SK-N-SH (cell line): ENCODE measurements around the gene SLC25A51. TPM values are rescaled to one million over a fixed set of nuclear protein-coding genes. Genes with fewer than 3 reads are reported as not detected.
A peak's percentile ranks its signal among the peaks of the same experiment; 100 is the strongest.

Experiments
- CTCF ChIA-PET: fragments of 300-600, 350-600 bp; formaldehyde crosslinking; extraction: SDS; loops from one replicate; lab custom pipeline; 2021; lab: Yijun Ruan, JAX
- POLR2A ChIA-PET: fragments of 350-600 bp; sonication (Branson Sonifier 250); formaldehyde crosslinking; extraction: SDS; loops from one replicate; lab custom pipeline; 2020; ENCODE audit warnings: antibody characterized with exemption, inconsistent platforms; lab: Yijun Ruan, JAX
- DNase-seq: peaks from one replicate; pipeline ENCODE4 v3.0.0; 2012
- H2AFZ ChIP-seq: fragments of 200-600 bp; sonication (generic); 2 replicates; pipeline ENCODE4 v1.8.1; 2016; ENCODE audit warnings: antibody characterized with exemption, mild to moderate bottlenecking, low read depth
- H3F3A ChIP-seq: fragments of 200-600 bp; sonication (generic); replicated peaks from 2 replicates; pipeline ENCODE3; 2016; ENCODE audit warnings: antibody characterized with exemption, mild to moderate bottlenecking; ENCODE audit not compliant: insufficient read depth
- H3K27ac ChIP-seq, 2 experiments: fragments of 200-500 bp in 1 of 2; fragments of 200-600 bp in 1 of 2; sonication (Bioruptor generic) in 1 of 2; sonication (generic), shearing (Covaris generic) in 1 of 2; 2 replicates each; pipeline versions ENCODE4 v1.5.1 to v1.6.1; 2014 to 2016; ENCODE audit warnings: low read depth in 2 of 2, inconsistent platforms in 1 of 2, low read length in 1 of 2, mild to moderate bottlenecking in 1 of 2, mixed read lengths in 1 of 2
- H3K27me3 ChIP-seq: fragments of 200-600 bp; sonication (generic), shearing (Covaris generic); 2 replicates; pipeline ENCODE4 v1.6.1; 2016; ENCODE audit warnings: mixed run types; ENCODE audit not compliant: insufficient read depth
- H3K36me3 ChIP-seq, 2 experiments: fragments of 200-500 bp in 1 of 2; fragments of 200-600 bp in 1 of 2; sonication (Bioruptor generic) in 1 of 2; sonication (generic) in 1 of 2; replicated peaks in 1 of 2; 2 replicates each; pipeline versions ENCODE3 to v1.5.1; 2014 to 2016; ENCODE audit warnings: low read length in 1 of 2, mild to moderate bottlenecking in 1 of 2; ENCODE audit not compliant: insufficient read depth in 2 of 2, control insufficient read depth in 1 of 2
- H3K4me1 ChIP-seq, 2 experiments: fragments of 200-500 bp in 1 of 2; fragments of 200-600 bp in 1 of 2; sonication (Bioruptor generic) in 1 of 2; sonication (generic), shearing (Covaris generic) in 1 of 2; 2 replicates each; pipeline versions ENCODE4 v1.5.1 to v1.6.1; 2014 to 2016; ENCODE audit warnings: low read depth in 1 of 2, low read length in 1 of 2, mixed run types in 1 of 2; ENCODE audit not compliant: insufficient read depth in 2 of 2, control insufficient read depth in 1 of 2
- H3K4me2 ChIP-seq: fragments of 200-600 bp; sonication (generic), shearing (Covaris generic); 2 replicates; pipeline ENCODE4 v1.6.1; 2017; ENCODE audit warnings: mixed run types
- H3K4me3 ChIP-seq, 2 experiments: fragments of 200-500 bp in 1 of 2; fragments of 200-600 bp in 1 of 2; sonication (Bioruptor generic) in 1 of 2; sonication (generic), shearing (Covaris generic) in 1 of 2; 2 replicates each; pipeline versions ENCODE4 v1.5.1 to v1.8.1; 2014 to 2016; ENCODE audit warnings: low read depth in 2 of 2, inconsistent platforms in 1 of 2, low read length in 1 of 2, mild to moderate bottlenecking in 1 of 2, mixed read lengths in 1 of 2, moderate library complexity in 1 of 2
- H3K79me2 ChIP-seq: fragments of 200-600 bp; sonication (generic); 2 replicates; pipeline ENCODE4 v1.8.1; 2017; ENCODE audit warnings: mild to moderate bottlenecking; ENCODE audit not compliant: insufficient read depth
- H3K9ac ChIP-seq: fragments of 200-600 bp; sonication (generic); 2 replicates; pipeline ENCODE4 v1.6.1; 2017; ENCODE audit warnings: mixed run types
- H3K9me2 ChIP-seq: fragments of 200-600 bp; sonication (generic); 2 replicates; pipeline ENCODE4 v1.6.1; 2017; ENCODE audit warnings: mixed run types
- H3K9me3 ChIP-seq: fragments of 200-600 bp; sonication (generic); 2 replicates; pipeline ENCODE4 v1.6.1; 2017; ENCODE audit warnings: mixed run types, mild to moderate bottlenecking, moderate library complexity
- H4K20me1 ChIP-seq: fragments of 200-600 bp; sonication (generic); 2 replicates; pipeline ENCODE4 v1.6.1; 2017; ENCODE audit warnings: mild to moderate bottlenecking, mixed run types; ENCODE audit not compliant: insufficient read depth
- CHD2 ChIP-seq: fragments of 150-350 bp; IDR thresholded peaks from 2 replicates; pipeline ENCODE4 v1.6.1; 2018; ENCODE audit warnings: low read length; ENCODE audit not compliant: partially characterized antibody
- CTCF ChIP-seq: fragments of 200-600 bp; sonication (generic); IDR thresholded peaks from 2 replicates; pipeline ENCODE4 v1.6.1; 2017; ENCODE audit warnings: antibody characterized with exemption, mild to moderate bottlenecking, moderate library complexity
- ELF1 ChIP-seq: IDR thresholded peaks from 2 replicates; pipeline ENCODE4 v1.4.0; 2012
- EZH2phosphoT487 ChIP-seq: fragments of 200-600 bp; sonication (generic); IDR thresholded peaks from 2 replicates; pipeline ENCODE4 v1.6.1; 2017; ENCODE audit warnings: low read depth, mixed run types, mild to moderate bottlenecking, antibody characterized with exemption, moderate library complexity, borderline replicate concordance
- FOSL2 ChIP-seq: IDR thresholded peaks from 2 replicates; pipeline ENCODE4 v1.4.0; 2012; ENCODE audit warnings: low read depth, mild to moderate bottlenecking, moderate library complexity, borderline replicate concordance
- FOXJ3 ChIP-seq: sonication (generic); formaldehyde crosslinking; IDR thresholded peaks from 2 replicates; pipeline ENCODE4 v1.5.1; 2020; ENCODE audit warnings: mild to moderate bottlenecking, missing genetic modification reagents
- GABPA ChIP-seq: IDR thresholded peaks from 2 replicates; pipeline ENCODE4 v1.4.0; 2012; ENCODE audit warnings: low read depth, mild to moderate bottlenecking
- NRF1 ChIP-seq: IDR thresholded peaks from 2 replicates; pipeline ENCODE4 v1.6.1; 2012; ENCODE audit warnings: low read depth, mild to moderate bottlenecking, low read length
- PBX3 ChIP-seq: IDR thresholded peaks from 2 replicates; pipeline ENCODE4; 2012
- POLR2AphosphoS5 ChIP-seq: IDR thresholded peaks from 2 replicates; pipeline ENCODE4 v1.6.1; 2012; ENCODE audit warnings: low read depth, low read length
- RAD21 ChIP-seq: IDR thresholded peaks from 2 replicates; pipeline ENCODE4 v1.6.1; 2012; ENCODE audit warnings: mild to moderate bottlenecking, low read length
- RCOR1 ChIP-seq: fragments of 150-350 bp; IDR thresholded peaks from 2 replicates; pipeline ENCODE4 v1.6.1; 2017; ENCODE audit warnings: antibody characterized with exemption, low read length
- REST ChIP-seq: IDR thresholded peaks from 2 replicates; pipeline ENCODE4 v1.6.1; 2012; ENCODE audit warnings: mild to moderate bottlenecking, low read depth, low read length, moderate library complexity
- RFX5 ChIP-seq: IDR thresholded peaks from 2 replicates; pipeline ENCODE4 v1.6.1; 2012; ENCODE audit warnings: mild to moderate bottlenecking, improper control_type of control experiment, low read length
- SIN3A ChIP-seq: IDR thresholded peaks from 2 replicates; pipeline ENCODE4 v1.6.1; 2012; ENCODE audit warnings: low read depth, mild to moderate bottlenecking, low read length, moderate library complexity, borderline replicate concordance
- TAF1 ChIP-seq: IDR thresholded peaks from 2 replicates; pipeline ENCODE4 v1.6.1; 2012; ENCODE audit warnings: low read depth, mild to moderate bottlenecking, low read length, moderate library complexity, borderline replicate concordance
- TCF12 ChIP-seq: IDR thresholded peaks from 2 replicates; pipeline ENCODE4 v1.4.0; 2012
- TEAD4 ChIP-seq: IDR thresholded peaks from 2 replicates; pipeline ENCODE4 v1.4.0; 2012; ENCODE audit warnings: mild to moderate bottlenecking, borderline replicate concordance; ENCODE audit not compliant: insufficient read depth
- USF1 ChIP-seq: IDR thresholded peaks from 2 replicates; pipeline ENCODE4 v1.4.0; 2012; ENCODE audit warnings: low read depth, borderline replicate concordance
- USF2 ChIP-seq: fragments of 150-350 bp; IDR thresholded peaks from 2 replicates; pipeline ENCODE4 v1.6.1; 2017; ENCODE audit warnings: antibody characterized with exemption, low read length, low read depth, borderline replicate concordance
- WGBS: methylation state at CpG from one replicate; pipeline ENCODE4 v1.1.6; 2017; ENCODE audit warnings: low lambda C conversion rate; 5-methylcytosine and 5-hydroxymethylcytosine counted together
- polyA plus RNA-seq, 3 experiments: library from polyadenylated mRNA; depleted of rRNA; stranded (reverse); fragments of >200 nt; gene quantifications; 2 replicates each; pipeline ENCODE4 v1.2.3, GENCODE V29; 2012

Gene SLC25A51
- polyA plus RNA-seq, 1 of the 3 experiments (the other 2 are of a cell fraction): 13.3 TPM

GRCh38 chr9:37902796-37903646 lies 906 bp downstream of the SLC25A51 start:
- Histone ChIP-seq H3K36me3 (peaks cover 0 to 5% of the 10 kb centered on the region in 2 experiments), H3K4me3 (peak overlapping the region; percentile 75 to 93), H3K27me3 (no peaks in the 10 kb centered on the region), H3K4me1 (peaks cover 4 to 22% of the 10 kb centered on the region in 2 experiments; a peak in 3 of 4 replicates), H3K9me3 (no peaks in the 10 kb centered on the region), H3K9ac (peak overlapping the region; percentile 56), H3F3A (peaks cover 5% of the 10 kb centered on the region), H3K4me2 (peak overlapping the region; percentile 82), H4K20me1 (no peaks in the 10 kb centered on the region), H2AFZ (peak overlapping the region; percentile 64; the same call in 1 of the 2 replicates), H3K27ac (peak overlapping the region; percentile 56 to 78), H3K9me2 (no peaks in the 10 kb centered on the region), H3K79me2 (peaks cover 47% of the 10 kb centered on the region)
- no peak for DNase-seq
- 7% methylated on average over 13 of the region's 17 CpGs for WGBS
- ChIA-PET CTCF (interaction anchor here (0.7 to 5.0 kb wide), 6 partner anchors 11 to 240 kb away, joined by 3 to 31 read pairs (median 4); no protein-coding TSS in a partner anchor), POLR2A (no interaction called here)
- TF ChIP-seq ELF1: no peak
- no peak for TF ChIP-seq NRF1
- no peak for TF ChIP-seq REST
- no peak for TF ChIP-seq PBX3
- TF ChIP-seq TAF1: no peak
- no peak for TF ChIP-seq SIN3A
- TF ChIP-seq CTCF: no peak
- TF ChIP-seq POLR2AphosphoS5: no peak
- TF ChIP-seq RCOR1: no peak
- no peak for TF ChIP-seq CHD2
- TF ChIP-seq TEAD4: no peak
- TF ChIP-seq RFX5: no peak
- no peak for TF ChIP-seq USF1
- TF ChIP-seq RAD21: no peak
- TF ChIP-seq FOSL2: no peak
- no peak for TF ChIP-seq FOXJ3
- TF ChIP-seq USF2: no peak
- no peak for TF ChIP-seq EZH2phosphoT487
- no peak for TF ChIP-seq GABPA
- TF ChIP-seq TCF12: no peak
